GM12801 (cell line): Measurements from ENCODE around the gene NAXD.

ENCODE experiments used
- CTCF ChIP-seq: IDR thresholded peaks from one replicate; pipeline ENCODE4 v1.5.1; 2011; ENCODE audit warnings: control low read depth; ENCODE audit not compliant: insufficient read length; ENCODE audit errors: extremely low read depth

The NAXD gene

GRCh38 chr13:110615322-110616102, at the start of gene NAXD:
TSS of gene NAXD (plus strand) at chr13:110615545. CDS start at chr13:110615602, 57 bp downstream.
- no peak for TF ChIP-seq CTCF

GRCh38 chr13:110566171-110566570, 49.2 kb upstream of the NAXD start:
- TF ChIP-seq CTCF = no peak

GRCh38 chr13:110568612-110569011, 46.7 kb upstream of the NAXD start:
- no peak for TF ChIP-seq CTCF

- no peak for TF ChIP-seq CTCF
Measured at GRCh38 chr13:110570886-110571285, 44.5 kb upstream of the NAXD start.

GRCh38 chr13:110571896-110572777, 43.2 kb upstream of the NAXD start:
- TF ChIP-seq CTCF = no peak

- no peak for TF ChIP-seq CTCF
Measured at GRCh38 chr13:110572778-110573118, 42.6 kb upstream of the NAXD start.

GRCh38 chr13:110574161-110574560, 41.2 kb upstream of the NAXD start:
- no peak for TF ChIP-seq CTCF
